ENCODE results near the gene CPNE4.

- TF ChIP-seq, protein P1, sequence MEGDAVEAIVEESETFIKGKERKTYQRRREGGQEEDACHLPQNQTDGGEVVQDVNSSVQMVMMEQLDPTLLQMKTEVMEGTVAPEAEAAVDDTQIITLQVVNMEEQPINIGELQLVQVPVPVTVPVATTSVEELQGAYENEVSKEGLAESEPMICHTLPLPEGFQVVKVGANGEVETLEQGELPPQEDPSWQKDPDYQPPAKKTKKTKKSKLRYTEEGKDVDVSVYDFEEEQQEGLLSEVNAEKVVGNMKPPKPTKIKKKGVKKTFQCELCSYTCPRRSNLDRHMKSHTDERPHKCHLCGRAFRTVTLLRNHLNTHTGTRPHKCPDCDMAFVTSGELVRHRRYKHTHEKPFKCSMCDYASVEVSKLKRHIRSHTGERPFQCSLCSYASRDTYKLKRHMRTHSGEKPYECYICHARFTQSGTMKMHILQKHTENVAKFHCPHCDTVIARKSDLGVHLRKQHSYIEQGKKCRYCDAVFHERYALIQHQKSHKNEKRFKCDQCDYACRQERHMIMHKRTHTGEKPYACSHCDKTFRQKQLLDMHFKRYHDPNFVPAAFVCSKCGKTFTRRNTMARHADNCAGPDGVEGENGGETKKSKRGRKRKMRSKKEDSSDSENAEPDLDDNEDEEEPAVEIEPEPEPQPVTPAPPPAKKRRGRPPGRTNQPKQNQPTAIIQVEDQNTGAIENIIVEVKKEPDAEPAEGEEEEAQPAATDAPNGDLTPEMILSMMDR (conservative IDR thresholded peaks at IDR 0.05) = no peak
- TF ChIP-seq ZFX (IDR thresholded peaks at IDR 0.05) = no peak
Measured at GRCh38 chr3:131973731-131974130, 61.1 kb downstream of the CPNE4 start.
